Caco-2 (cell line): ENCODE data around the gene AOPEP. TPM values are rescaled to one million over a fixed set of nuclear protein-coding genes. Genes with fewer than 3 reads are reported as not detected.

Source experiments
- BruUV-seq: library from RNA; stranded (reverse); fragments of 400-500 nt; replicated peaks from 2 replicates; lab custom pipeline; 2021; lab: Mats Ljungman, UMichigan
- CTCF ChIA-PET: fragments of 300-600 bp; sonication (Branson Sonifier 250); formaldehyde crosslinking; loops from one replicate; lab custom pipeline; 2022; ENCODE audit warnings: antibody characterized with exemption; lab: Charles Lee
- POLR2A ChIA-PET: fragments of 300-600 bp; sonication (Branson Sonifier 250); formaldehyde crosslinking; loops from one replicate; lab custom pipeline; 2022; ENCODE audit warnings: antibody characterized with exemption; lab: Charles Lee
- DNase-seq, 2 experiments: peaks; one replicate each; pipeline versions ENCODE4 v3.0.0 to v3.0.0-alpha.2; 2020 to 2022
- H3K27me3 ChIP-seq: replicated peaks from 2 replicates; pipeline ENCODE4 v1.6.0; 2011; ENCODE audit warnings: low read length; ENCODE audit not compliant: control insufficient read depth, insufficient read depth
- H3K36me3 ChIP-seq: 2 replicates; pipeline ENCODE4 v1.5.1; 2011; ENCODE audit warnings: low read length; ENCODE audit not compliant: control insufficient read depth, insufficient read depth
- H3K4me1 ChIP-seq: fragments of 250-450 bp; sonication (Bioruptor Pico); 2 replicates; pipeline ENCODE4 v1.5.1; 2020; ENCODE audit warnings: mild to moderate bottlenecking
- H3K4me3 ChIP-seq: 2 replicates; pipeline ENCODE4 v1.5.1; 2011; ENCODE audit warnings: low read depth, mild to moderate bottlenecking, control low read depth, low read length
- H3K9me3 ChIP-seq: fragments of 250-450 bp; sonication (Bioruptor Pico); 2 replicates; pipeline ENCODE4 v1.5.1; 2020; ENCODE audit warnings: mild to moderate bottlenecking, moderate library complexity
- H3K27ac Mint-ChIP-seq: one replicate; pipeline ENCODE4 v1.8.0; 2022; ENCODE audit warnings: mixed read lengths; ENCODE audit not compliant: unreplicated experiment
- H3K27me3 Mint-ChIP-seq: one replicate; pipeline ENCODE4 v1.8.0; 2022; ENCODE audit warnings: mixed read lengths; ENCODE audit not compliant: insufficient read depth, unreplicated experiment
- H3K36me3 Mint-ChIP-seq: one replicate; pipeline ENCODE4 v1.8.0; 2022; ENCODE audit warnings: mild to moderate bottlenecking, mixed read lengths; ENCODE audit not compliant: insufficient read depth, unreplicated experiment
- H3K4me1 Mint-ChIP-seq: one replicate; pipeline ENCODE4 v1.8.0; 2022; ENCODE audit warnings: low read depth, mixed read lengths; ENCODE audit not compliant: unreplicated experiment
- H3K4me3 Mint-ChIP-seq: one replicate; pipeline ENCODE4 v1.8.0; 2022; ENCODE audit warnings: mild to moderate bottlenecking, moderate library complexity, mixed read lengths; ENCODE audit not compliant: unreplicated experiment
- H3K9me3 Mint-ChIP-seq: one replicate; pipeline ENCODE4 v1.8.0; 2022; ENCODE audit warnings: mixed read lengths; ENCODE audit not compliant: unreplicated experiment
- CTCF ChIP-seq, 2 experiments: fragments of 200-600 bp in 1 of 2; IDR thresholded peaks; 1 replicate in 1 of 2; 2 replicates in 1 of 2; pipeline versions ENCODE4 v1.5.1 to v1.8.0; 2011 to 2022; ENCODE audit warnings: antibody characterized with exemption in 1 of 2, control low read depth in 1 of 2, inconsistent platforms in 1 of 2, low read depth in 1 of 2, low read length in 1 of 2, mild to moderate bottlenecking in 1 of 2, moderate library complexity in 1 of 2; ENCODE audit not compliant: insufficient read depth in 1 of 2, severe bottlenecking in 1 of 2, unreplicated experiment in 1 of 2
- intact Hi-C: fragments of 100-400 bp; cut with micrococcal nuclease; formaldehyde crosslinking; loops from one replicate; pipeline ENCODE4 v1.10.0; 2022; ENCODE audit not compliant: unreplicated experiment
- total RNA-seq: library from RNA; stranded (reverse); gene quantifications from 2 replicates; pipeline ENCODE4 v1.2.3, GENCODE V29; 2022

The AOPEP gene
- total RNA-seq, 1 experiment from 2014 or later = 63.3 TPM

GRCh38 chr9:94919376-94920098 is 193.0 kb downstream of the AOPEP start:
- intact Hi-C loops = loop anchor here (5.0 to 10.0 kb wide), 2 partner anchors 88 to 135 kb away; no protein-coding TSS in a partner anchor
- peaks cover 13% of the 10 kb centered on the region for H3K36me3 Mint-ChIP-seq
- BruUV-seq = no TSS peak
- peak overlapping the region; percentile 61 for H3K27ac Mint-ChIP-seq
- peaks cover 65% of the 10 kb centered on the region for H3K4me1 Mint-ChIP-seq
- DNase-seq = no peak
- H3K36me3 ChIP-seq = no peaks in the 10 kb centered on the region
- ChIA-PET POLR2A (interaction anchor here (0.7 kb wide), 1 partner anchor 11 kb away, joined by 5 read pairs; no protein-coding TSS in a partner anchor), CTCF (no interaction called here)
- H3K27me3 Mint-ChIP-seq = no peaks in the 10 kb centered on the region
- TF ChIP-seq CTCF (IDR thresholded peaks at IDR 0.05; ENCODE audit: insufficient read depth in 1 of 2, low read depth in 1 of 2, low read length in 1 of 2, severe bottlenecking in 1 of 2, unreplicated experiment in 1 of 2) = no peak
- no peak overlapping the region for H3K4me3 Mint-ChIP-seq
- peaks cover 83% of the 10 kb centered on the region for H3K4me1 ChIP-seq
- H3K9me3 ChIP-seq = no peaks in the 10 kb centered on the region
- H3K4me3 ChIP-seq = no peak overlapping the region
- no peaks in the 10 kb centered on the region for H3K27me3 ChIP-seq
- no peaks in the 10 kb centered on the region for H3K9me3 Mint-ChIP-seq

- no peak for TF ChIP-seq CTCF (IDR thresholded peaks at IDR 0.05; ENCODE audit: insufficient read depth in 1 of 2, low read depth in 1 of 2, low read length in 1 of 2, severe bottlenecking in 1 of 2, unreplicated experiment in 1 of 2)
- no peaks in the 10 kb centered on the region for H3K36me3 ChIP-seq
- POLR2A ChIA-PET = no interaction called here
- no peaks in the 10 kb centered on the region for H3K27me3 Mint-ChIP-seq
- CTCF ChIA-PET = no interaction called here
- H3K4me1 Mint-ChIP-seq = peaks cover 64% of the 10 kb centered on the region
- no peaks in the 10 kb centered on the region for H3K27me3 ChIP-seq
- peak overlapping the region; percentile 84 for H3K27ac Mint-ChIP-seq
- H3K9me3 ChIP-seq = no peaks in the 10 kb centered on the region
- H3K4me3 Mint-ChIP-seq = peak overlapping the region; percentile 26
- BruUV-seq = no TSS peak
- no peak overlapping the region for H3K4me3 ChIP-seq
- H3K36me3 Mint-ChIP-seq = peaks cover 12% of the 10 kb centered on the region
- intact Hi-C loops = loop anchor here (5.0 kb wide), 1 partner anchor 87 kb away; no protein-coding TSS in a partner anchor
- H3K4me1 ChIP-seq = peaks cover 79% of the 10 kb centered on the region
- H3K9me3 Mint-ChIP-seq = no peaks in the 10 kb centered on the region
- DNase-seq = no peak
Observed at GRCh38 chr9:94920420-94921091, 194.1 kb downstream of the AOPEP start.

- Mint-ChIP-seq H3K9me3 (no peaks in the 10 kb centered on the region), H3K4me1 (peaks cover 67% of the 10 kb centered on the region), H3K4me3 (peak overlapping the region; percentile 26), H3K36me3 (peaks cover 12% of the 10 kb centered on the region), H3K27ac (peak overlapping the region; percentile 84), H3K27me3 (no peaks in the 10 kb centered on the region)
- DNase-seq = no peak
- no peak overlapping the region for H3K4me3 ChIP-seq
- no TSS peak for BruUV-seq
- no peaks in the 10 kb centered on the region for H3K36me3 ChIP-seq
- peaks cover 80% of the 10 kb centered on the region for H3K4me1 ChIP-seq
- TF ChIP-seq CTCF (IDR thresholded peaks at IDR 0.05; ENCODE audit: insufficient read depth in 1 of 2, low read depth in 1 of 2, low read length in 1 of 2, severe bottlenecking in 1 of 2, unreplicated experiment in 1 of 2) = no peak
- CTCF ChIA-PET = no interaction called here
- H3K27me3 ChIP-seq = no peaks in the 10 kb centered on the region
- H3K9me3 ChIP-seq = no peaks in the 10 kb centered on the region
- POLR2A ChIA-PET = no interaction called here
- intact Hi-C loops = loop anchor here (5.0 kb wide), 1 partner anchor 86 kb away; no protein-coding TSS in a partner anchor
Observed at GRCh38 chr9:94921092-94921471, 194.6 kb downstream of the AOPEP start.
